ENCODE data around the gene C1GALT1.
"Not testable (repeated sequence)": the region's sequence is repeated elsewhere in the genome, so short reads cannot be mapped to it uniquely, and the experiment has no call there.

Gene C1GALT1

DNA sequence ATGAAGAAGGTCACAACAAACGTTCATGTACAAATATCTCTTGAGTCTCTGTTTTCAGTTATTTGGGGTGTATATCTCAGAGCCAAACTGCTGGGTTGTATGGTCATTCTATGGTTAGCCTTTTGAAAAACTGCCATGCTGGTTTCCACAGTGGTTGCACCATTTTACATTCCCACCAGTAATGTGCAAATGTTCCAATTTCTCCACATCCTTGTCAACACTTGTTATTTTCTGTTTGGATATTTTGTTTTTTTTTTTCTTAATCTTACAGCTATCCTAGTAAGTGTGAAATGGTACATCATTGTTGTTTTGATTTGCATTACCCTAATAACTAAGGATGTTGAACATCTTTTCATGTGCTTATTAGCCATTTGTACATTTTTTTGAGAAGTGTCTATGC lies 13.0 kb upstream of the C1GALT1 start:
- DNase-seq (ENCODE audit: low spot score): no peak

DNA sequence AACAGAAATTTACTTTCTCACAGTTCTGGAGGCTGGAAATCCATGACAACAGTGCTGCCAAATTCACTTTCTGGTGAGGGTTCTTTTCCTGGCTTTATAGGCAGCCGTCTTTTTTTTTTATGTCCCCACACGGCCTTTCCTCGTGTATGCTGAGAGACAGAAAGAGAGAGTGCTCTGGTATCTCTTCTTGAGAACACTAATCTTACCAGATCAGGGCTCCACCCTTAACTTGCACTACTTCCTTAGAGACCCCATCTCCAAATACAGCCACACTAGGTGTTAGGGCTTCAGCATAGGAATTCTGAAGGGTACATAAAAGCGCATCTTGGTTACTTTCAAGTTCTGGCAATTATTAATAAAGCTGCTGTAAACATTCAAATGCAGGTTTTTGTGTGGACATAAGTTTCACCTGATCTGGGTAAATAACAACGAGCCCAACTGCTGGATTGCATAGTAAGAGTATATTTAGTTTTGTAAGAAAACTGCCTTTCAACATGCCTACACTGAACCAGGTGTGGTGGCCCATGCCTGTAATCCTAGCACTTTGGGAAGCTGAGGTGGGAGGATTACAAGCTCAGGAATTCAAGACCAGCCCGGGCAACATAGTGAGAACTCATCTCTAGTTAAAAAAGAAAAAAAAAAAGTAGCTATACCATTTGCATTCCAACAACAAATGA lies 8.2 kb upstream of the C1GALT1 start:
- DNase-seq (ENCODE audit: low spot score): no peak

DNA sequence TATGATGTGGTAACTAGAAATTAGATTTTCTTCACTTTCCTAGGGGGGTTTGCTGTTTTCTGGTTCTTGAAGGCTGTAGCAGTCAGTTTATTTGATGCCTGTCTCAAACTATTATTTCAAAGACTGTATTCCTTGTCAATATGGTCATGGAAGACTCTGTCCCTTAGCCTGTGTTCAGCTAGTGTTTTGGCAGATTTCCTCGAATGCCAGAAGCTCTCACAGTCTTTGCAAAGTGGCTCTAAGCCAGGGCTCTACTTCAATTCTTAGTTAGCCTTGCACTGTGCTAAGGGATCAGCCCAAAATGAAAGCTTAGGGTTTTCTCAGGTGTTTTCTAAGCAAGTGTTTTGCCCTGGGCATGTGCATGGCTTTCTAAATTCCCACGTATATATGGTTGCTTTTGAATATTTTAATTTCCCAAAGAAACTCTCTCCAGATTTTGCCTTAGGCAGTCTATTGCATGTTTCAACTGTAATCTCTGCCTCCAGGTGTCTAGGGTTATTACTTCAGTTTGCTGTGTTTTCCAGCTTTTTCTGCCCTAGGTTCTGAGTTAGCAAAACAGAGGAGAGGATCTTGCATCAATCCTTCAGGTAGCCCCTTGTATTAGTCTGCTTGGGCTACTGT lies 7.2 kb upstream of the C1GALT1 start:
- no peak for DNase-seq (ENCODE audit: low spot score)

DNA sequence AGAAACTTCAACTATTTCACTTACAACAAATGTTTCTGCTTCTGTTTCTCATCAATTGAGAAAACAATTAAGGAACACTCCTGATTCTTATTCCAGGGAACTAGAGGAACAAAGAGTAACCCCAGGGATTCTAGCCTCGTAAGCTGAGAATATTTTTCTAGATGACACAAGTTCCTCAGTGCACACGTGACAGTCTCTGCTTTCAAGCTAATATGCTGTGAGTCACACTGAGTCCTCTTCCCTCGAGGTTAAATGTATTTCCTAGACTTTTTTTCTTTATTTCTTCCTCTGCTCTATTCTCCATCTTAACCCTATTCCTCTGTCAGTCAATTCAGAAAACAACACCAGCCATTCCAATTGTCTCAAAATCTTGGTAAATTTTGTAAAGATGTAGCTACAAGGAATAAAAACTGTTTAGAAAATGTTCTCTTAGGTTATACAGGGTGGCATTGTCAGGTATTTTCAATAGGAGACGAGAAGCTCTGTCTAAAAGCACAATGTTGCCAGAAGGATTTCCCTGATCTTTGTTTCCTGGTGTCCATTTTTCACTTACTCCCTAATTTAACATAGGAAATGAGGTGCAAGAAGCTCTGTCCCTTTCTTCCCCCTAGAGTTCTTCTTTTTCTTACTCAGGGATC lies 5.8 kb upstream of the C1GALT1 start:
- DNase-seq (ENCODE audit: low spot score): peak; percentile 91

DNA sequence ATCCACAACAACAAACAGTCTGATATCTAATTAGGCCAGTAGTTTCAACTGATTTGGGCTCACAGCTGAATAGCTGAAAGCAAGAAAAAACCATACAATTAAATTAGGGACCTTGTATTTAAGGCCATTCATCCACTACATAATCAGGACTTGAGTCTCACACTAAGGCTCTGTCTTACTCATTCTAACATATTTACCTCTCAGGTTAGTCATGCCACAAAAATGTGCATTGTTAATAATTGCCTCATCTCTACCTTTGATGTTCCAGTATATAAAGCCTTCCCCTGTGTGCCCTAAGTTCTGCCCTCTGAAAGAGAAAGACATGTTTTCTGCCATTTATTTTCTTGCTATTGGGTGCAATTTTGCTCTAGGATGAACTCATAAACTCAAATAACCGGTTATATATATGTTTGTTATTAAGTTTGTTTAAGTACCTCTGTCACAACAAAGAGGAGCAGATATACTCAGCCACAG lies 5.3 kb upstream of the C1GALT1 start:
- DNase-seq (ENCODE audit: low spot score): peak; percentile 92

DNA sequence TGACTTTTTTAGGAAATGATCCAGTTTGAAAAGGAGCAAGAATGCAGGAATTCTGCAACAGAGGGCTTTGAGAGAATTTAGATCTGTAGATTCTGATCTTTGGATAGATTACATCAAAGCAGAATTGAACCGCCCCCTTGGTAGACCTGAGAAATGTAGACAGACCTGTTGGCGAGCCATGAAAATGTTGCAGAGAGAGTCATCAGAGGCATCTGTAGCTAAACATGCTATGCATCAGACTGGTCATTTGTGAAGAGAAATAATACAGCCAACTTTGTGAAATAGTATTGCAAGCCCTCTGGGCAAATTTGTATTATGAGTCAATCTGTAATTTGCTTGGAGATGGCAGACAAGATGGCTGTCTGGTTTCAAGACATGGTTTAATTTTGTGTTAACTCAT lies 4.3 kb upstream of the C1GALT1 start:
- DNase-seq (ENCODE audit: low spot score): no peak

DNA sequence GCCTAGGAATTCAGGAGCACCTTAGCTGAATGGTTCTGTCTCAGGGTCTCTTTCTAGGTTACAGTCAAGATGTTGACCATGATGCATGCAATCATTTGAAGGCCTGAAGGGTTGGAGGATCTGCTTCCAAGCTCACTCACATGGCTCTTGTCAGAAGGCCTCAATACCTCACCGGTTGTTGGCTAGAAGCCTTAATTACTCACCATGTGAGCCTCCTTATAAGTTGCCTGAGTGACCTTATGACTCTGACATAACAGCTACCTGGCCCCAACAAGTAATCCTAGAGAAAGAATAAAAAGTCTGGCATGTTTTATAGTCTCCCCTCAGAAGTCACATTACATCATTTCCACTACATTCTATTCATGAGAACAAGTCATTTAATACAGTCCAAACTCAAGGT lies 3.4 kb upstream of the C1GALT1 start:
- DNase-seq (ENCODE audit: low spot score): no peak

DNA sequence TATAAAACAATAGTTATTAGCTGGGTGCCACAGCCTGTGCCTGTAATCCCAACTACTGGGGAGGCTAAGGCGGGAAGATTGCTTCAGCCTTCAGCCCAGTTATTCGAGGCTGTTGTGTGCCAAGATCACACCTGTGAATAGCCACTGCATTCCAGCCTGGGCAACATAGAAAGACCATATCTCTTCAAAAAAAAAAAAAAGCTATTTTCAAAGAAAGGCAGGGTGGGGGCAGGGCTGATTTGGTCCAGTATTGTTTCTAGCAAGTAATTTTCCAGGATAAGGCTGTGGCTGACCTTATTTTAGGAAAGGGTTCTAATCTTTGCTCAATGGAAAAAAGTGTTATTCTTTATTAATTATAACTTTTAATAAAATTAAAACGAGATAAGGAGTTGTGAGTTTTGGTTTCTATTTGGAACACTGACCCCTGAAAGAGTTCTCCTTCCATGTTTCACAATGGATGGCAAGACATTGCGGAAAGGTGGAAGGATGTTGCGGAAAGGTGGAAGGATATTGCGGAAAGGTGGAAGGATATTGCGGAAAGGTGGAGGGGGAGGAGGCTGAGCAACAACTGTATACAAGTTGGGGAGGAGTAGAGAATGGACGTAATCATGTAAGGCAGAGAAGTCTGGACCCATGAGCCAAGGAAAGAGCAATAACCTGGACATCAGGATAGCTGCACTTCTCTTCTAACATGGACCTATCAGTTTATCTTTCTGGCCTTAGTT lies 1.5 kb upstream of the C1GALT1 start:
- no peak for DNase-seq (ENCODE audit: low spot score)

DNA sequence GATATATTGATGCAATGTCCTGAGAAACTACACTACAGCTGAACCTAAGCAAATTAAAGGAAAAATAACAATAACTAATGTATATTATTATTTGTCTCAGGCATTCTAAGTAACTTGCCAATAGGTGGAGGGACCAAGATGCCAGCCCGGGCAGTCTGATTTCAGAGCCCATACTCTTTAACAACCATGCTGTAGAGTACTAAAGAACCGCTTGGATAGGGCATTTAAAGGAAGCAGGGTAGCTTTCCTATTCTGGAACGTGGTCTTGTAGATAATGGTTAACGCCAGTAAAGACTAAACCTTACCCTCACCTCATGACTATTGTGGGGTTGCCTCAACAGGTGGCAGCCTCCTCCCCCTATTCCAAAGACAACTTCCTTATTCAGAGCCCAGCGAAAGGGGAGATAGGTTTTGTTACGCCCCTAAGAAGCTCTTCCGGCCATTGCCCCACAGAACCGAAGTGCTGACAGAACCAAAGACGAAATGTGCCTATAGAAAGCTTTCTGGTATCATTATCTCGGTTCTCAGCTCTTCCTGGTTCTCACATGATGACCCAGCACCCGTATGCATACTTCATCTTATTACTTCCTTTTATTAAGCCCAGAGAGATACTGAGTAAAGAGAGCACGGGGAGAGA lies 707 bp upstream of the C1GALT1 start:
- DNase-seq (ENCODE audit: low spot score): no peak

DNA sequence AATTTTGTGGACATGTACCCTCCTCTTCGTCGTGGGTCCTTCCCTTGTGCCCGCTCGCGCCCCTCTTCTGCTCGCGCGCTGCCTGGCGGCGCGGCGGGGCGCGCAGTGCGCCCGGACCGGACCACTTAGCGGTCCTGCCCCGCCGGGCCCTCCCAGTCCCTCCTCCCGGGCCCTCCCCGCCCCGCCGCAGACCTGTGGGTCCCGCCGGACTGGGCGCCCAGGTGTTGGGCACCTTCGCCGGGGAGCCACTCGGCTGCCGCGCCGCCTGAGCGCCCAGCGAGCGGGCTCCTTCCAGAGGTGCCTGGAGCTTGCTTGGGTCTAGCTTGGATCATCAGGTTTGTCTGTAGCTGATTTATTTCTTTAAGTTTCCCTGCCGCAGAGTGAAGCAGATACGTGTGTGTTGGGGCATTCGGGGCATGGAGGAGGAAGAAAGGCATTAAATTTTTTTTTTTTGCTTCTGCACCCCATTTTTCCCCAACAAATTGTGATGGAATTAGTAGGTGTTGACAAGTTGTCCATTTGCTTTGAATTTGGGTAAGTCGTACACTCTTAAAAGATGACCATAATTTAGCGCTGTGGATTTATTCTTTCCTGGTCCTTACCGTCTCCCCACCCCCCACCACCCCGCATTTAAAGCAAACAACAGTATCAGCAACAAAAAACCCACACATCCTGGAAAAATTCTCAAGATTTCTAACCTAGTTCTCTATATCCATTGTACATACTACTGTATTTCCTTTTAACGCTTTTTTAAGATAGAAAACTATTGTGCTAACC lies 905 bp downstream of the C1GALT1 start:
- DNase-seq (ENCODE audit: low spot score): peak; percentile 30

DNA sequence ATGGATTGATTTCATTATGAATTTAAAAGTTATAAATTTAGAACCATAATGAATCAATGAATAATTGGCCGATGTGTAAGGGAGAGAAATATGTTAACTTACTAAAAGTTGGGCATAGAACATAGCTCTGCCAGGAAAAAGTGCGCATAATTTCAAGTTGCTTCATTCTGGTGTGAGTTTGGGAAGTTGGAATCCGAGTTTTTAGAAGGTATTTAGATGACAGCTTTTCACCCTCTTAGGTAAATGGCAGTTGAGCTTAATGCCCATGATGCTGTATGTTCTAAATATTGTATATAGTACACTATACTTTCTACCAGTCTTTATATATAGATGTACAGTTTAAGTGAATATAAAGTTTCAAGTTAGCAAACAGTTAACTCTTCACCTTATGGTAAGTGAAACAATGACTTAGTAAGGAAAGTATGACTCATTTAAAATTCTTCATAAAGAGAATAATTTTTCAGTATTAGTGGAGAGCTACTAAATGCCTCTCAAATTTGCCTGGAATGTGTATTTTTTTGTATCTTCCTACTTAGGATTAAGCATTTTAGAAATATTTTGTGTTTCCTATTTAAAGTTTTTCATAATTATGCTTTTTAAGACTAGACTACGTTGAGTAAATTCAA lies 1.6 kb downstream of the C1GALT1 start:
- DNase-seq (ENCODE audit: low spot score): peak; percentile 61

DNA sequence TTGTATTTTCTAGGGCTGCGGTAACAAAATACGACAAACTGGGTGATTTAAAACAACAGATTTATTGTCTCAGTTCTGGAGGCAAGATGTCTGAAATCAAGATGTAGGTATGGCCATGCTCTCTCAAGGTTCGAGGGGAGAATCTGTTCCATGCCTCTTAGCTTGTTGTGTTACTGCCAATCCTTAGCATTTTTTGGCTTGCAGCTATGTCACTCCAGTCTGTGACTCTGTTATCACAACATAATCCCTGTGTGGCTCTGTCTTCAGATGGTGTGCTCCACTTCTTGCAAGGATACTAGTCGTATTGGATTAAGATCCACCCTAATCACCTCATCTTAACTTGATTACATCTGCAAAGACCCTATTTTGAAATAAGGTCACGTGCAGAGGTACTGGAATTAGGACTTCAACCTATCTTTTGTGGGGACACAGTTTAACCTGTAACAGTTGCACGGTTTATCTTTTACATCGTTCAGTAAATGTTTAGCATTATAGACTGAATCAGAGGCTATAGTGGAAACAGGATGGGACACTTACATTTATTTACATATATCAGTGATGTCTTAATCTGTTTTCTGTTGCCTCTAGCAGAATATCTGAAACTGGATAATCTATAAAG lies 3.1 kb downstream of the C1GALT1 start:
- DNase-seq (ENCODE audit: low spot score): no peak

DNA sequence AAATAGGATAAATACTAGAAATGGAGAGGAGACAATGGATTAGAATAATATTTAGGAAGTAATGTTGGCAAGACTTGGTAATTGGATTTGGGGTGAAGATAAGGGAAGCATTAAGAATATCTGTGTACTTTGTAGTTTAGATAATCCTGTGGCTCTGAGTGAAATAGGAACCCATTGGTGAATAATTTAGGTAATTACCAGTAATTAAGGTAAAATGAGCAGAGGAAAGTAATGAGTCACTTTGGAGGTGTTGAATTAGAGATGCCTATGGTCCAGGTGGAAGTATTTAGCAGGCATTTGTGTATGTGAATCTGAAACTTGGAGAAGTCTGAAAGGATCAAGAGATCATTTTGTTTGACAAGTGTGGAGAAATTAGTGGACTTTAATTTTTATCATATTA lies 5.7 kb downstream of the C1GALT1 start:
- no peak for DNase-seq (ENCODE audit: low spot score)

DNA sequence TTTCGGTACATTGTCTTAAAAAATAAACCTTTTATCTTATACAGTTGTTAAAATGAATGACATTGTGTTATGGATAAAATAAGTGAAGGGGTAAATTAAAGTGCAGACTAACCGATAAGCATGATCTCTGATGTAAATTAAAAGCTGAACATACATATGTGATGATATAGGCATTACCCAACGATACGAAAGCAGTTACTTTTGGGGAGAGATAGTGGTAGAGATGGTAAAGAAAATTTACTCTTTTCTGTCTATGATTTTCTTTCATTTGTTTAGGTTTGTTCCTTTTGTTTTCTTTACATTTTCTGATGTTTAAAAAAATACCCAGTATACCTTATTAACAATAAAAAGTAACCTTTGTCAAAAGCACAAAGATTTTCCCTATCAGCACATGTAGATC lies 6.4 kb downstream of the C1GALT1 start:
- DNase-seq (ENCODE audit: low spot score): no peak

DNA sequence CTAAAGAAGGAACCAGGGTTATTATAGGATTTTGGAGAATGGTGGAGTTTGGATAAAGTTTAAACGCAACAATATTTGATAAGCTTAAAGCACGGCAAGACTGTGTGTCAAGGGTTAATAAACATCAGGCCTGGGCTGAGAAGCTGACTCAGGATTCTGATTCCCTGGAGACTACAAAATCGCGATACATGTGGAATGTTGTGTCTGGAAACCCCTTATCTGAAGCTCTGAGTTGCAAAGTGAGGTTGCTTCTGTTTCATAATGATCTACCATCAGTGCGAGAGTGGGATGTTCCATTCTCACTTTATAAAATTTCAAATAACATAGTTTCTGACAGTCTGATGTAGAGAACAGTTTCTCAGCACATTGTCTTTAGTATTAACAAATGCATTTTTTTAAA lies 7.8 kb downstream of the C1GALT1 start:
- no peak for DNase-seq (ENCODE audit: low spot score)

DNA sequence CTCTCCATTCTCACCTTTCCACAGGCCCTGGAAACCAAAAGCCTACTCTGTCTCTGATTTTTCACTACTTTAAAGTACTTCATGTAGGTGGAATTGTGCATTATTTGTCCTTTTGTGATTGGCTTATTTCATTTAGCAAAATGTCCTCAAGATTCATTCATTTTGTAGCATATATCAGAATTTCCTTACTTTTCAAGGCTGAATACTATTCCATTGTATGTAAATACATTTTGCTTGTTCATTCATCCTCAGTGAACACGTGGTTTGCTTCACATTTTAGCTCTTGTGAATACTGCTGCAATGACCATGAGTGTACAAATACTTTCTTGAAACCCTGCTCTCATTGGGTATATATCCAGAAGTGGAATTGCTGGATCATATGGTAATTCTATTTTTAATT lies 8.8 kb downstream of the C1GALT1 start:
- DNase-seq (ENCODE audit: low spot score): no peak

DNA sequence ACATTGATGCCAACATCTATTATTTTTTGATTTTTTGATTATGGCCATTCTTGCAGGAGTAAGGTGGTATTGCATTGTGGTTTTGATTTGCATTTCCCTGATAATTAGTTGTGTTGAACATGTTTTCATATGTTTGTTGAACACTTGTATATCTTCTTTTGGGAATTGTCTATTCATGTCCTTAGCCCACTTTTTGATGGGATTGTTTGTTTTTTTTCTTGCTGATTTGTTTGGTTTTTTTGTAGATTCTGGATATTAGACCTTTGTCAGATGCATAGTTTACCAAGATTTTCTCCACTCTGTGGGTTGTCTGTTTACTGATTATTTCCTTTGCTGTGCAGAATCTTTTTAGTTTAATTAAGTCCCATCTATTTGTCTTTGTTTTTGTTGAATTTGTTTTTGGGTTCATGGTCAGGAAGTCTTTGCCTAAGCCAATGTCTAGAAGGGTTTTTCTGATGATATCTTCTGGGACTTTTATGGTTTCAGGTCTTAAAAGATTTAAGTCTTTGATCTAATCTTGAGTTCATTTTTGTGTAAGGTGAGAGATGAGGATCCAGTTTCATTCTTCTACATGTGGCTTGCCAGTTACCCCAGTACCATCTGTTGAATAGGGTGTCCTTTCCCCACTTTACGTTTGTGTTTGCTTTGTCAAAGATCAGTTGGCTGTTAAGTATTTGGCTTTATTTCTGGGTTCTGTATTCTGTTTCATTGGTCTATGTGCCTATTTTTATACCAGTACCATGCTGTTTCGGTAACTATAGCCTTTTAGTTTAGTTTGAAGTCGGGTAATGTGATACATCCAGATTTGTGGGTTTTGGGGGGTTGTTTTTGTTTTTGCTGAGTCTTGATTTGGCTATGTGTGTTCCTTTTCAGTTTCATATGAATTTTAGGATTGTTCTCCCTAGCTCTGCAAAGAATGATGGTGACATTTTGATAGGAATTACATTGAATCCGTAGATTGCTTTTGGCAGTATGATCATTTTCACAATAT lies 10.7 kb downstream of the C1GALT1 start:
- not testable (repeated sequence) for DNase-seq (ENCODE audit: low spot score)

DNA sequence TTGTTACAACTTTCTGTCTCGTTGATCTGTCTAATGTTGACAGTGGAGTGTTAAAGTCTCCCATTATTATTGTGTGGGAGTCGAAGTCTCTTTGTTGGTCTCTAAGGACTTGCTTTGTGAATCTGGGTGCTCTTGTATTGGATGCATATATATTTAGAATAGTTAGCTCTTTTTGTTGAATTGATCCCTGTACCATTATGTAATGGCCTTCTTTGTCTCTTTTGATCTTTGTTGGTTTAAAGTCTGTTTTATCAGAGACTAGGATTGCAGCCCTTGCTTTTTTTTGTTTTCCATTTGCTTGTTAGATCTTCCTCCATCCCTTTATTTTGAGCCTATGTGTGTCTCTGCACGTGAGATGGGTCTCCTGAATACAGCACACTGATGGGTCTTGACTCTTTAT lies 17.2 kb downstream of the C1GALT1 start:
- not testable (repeated sequence) for DNase-seq (ENCODE audit: low spot score)

DNA sequence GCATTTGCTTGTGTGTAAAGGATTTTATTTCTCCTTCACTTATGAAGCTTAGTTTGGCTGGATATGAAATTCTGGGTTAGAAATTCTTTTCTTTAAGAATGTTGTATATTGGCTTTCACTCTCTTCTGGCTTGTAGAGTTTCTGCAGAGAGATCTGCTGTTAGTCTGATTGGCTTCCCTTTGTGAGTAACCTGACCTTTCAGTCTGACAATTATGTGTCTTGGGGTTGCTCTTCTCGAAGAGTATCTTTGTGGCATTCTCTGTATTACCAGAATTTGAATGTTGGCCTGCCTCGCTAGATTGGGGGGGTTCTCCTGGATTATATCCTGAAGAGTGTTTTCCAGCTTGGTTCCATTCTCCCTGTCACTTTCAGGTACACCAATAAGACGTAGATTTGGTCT lies 17.9 kb downstream of the C1GALT1 start:
- DNase-seq (ENCODE audit: low spot score): not testable (repeated sequence)
